Choroid plexus epithelial cell (primary cell): Measurements from ENCODE around the gene LSMEM2.

Source experiments
- DNase-seq: peaks from one replicate; pipeline ENCODE4 v3.0.0-alpha.2; 2010; ENCODE audit warnings: low read depth
- H3K4me3 ChIP-seq: 2 replicates; pipeline ENCODE4 v1.5.1; 2011; ENCODE audit warnings: low read depth, mild to moderate bottlenecking, control low read depth, low read length, moderate library complexity
- CTCF ChIP-seq: conservative IDR thresholded peaks from 2 replicates; pipeline ENCODE4 v1.5.1; 2011; ENCODE audit warnings: low read depth, mild to moderate bottlenecking, control low read depth, inconsistent platforms, low read length, moderate library complexity

Gene LSMEM2

GRCh38 chr3:50235716-50236483 is 43.0 kb upstream of the LSMEM2 start, which contains the start of gene GNAI2:
TSS of gene GNAI2 (plus strand) at chr3:50236204. CDS start at chr3:50236336, 132 bp downstream.
- DNase-seq = peak; percentile 98
- TF ChIP-seq CTCF = no peak
- peak within 1 kb of the TSS; percentile 83 for H3K4me3 ChIP-seq

GRCh38 chr3:50236484-50237132 is 42.3 kb upstream of the LSMEM2 start:
- no peak for DNase-seq
- peak overlapping the region; percentile 83 for H3K4me3 ChIP-seq
- TF ChIP-seq CTCF = no peak

- peak; percentile 46 for DNase-seq
- no peak for TF ChIP-seq CTCF
These were observed 41.7 kb upstream of the LSMEM2 start for GRCh38 chr3:50237133-50237651.

DNA sequence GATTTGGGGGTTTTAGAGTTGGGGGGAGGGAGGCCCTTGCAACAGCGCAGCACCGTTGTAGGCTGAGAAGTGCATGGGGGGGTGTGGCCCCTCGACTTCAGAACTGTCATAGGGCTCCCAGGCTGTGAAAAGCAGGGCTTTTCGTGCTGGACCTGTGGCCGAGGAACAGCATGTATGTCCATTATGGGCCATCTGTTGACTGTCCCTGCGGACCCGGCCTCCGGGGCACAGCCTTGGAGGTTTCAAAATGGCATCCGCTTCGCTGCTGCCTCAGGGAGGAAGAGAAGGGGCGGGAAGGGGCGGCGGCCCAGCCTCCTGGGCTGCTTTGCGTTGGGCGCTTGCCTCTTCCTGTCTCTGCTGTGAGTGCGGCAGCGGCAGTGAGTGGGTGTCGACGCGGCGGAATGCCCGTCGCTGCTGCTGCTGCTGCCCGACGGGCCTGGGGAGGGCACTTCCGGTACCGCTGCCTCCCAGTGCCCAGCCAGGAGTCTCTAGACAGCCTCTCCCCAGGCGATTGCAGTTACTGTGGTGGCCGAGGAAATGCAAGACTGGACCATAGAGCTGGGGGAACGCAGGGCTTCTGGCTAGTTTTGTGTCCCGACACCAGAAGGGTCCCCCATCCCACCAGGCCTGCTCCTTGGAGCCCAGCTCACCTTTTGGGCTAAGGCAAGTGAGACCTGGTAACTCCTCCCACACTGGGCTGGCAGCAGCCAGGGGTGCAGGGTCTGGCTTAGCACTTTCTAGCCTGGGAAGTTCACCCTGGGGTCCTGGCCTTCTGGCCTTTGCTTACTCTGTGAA is 40.9 kb upstream of the LSMEM2 start:
- TF ChIP-seq CTCF = no peak

More at GRCh38 chr3:50237133-50237651, 41.7 kb upstream of the LSMEM2 start:
- H3K4me3 ChIP-seq = peak overlapping the region; percentile 83

DNA sequence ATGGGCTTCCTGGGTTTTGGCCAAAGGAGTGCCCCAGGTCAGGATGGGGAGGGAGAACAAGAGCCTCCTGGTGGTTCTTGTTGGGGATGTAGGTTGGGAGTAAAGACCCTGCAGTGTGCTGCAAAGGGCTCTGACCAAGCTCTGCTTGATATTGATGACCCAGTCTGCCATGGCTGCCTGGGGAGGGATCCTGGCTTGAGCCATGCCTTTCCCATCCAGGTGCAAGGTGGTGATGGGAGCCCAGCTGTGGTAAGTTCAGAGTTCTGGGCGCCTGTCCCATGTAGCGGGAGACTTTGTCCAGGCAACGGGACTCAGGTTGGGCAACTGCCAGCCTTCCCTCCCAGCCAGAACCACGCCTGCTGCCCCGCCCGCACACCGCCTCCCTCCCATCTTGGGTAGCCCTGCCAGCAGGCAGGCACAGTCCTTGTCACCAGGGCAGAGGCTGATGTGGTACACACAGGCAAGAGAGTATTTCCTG is 40.3 kb upstream of the LSMEM2 start:
- TF ChIP-seq CTCF = peak; percentile 15
- DNase-seq = no peak
- H3K4me3 ChIP-seq = peak overlapping the region; percentile 83

More for the DNA sequence above, 40.9 kb upstream of the LSMEM2 start:
- peak; percentile 78 for DNase-seq
- H3K4me3 ChIP-seq = peak overlapping the region; percentile 83

DNA sequence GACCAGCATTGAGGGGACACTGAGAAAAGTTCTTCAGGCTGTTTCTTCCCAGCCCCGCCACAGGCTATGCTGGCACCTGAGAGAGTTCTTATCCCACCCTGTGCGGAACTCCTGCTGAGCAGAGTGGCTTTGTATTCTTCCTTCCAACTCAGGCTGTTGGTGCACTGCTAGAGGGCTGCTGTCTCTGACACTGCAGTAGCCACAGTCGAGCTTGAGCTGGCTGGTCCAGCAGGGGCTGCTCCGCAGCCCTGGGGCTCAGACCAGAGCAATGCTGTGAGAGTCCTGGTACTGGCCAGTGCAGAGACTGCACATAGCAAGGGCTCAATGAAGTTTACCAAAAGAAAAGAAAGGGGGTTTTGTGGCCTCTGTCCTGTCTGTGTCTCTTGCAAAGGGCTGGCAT is 39.2 kb upstream of the LSMEM2 start:
- no peak for TF ChIP-seq CTCF
- DNase-seq = no peak
- no peak overlapping the region for H3K4me3 ChIP-seq
